H1 (cell line): ENCODE results near the gene COL27A1. TPM values are rescaled to one million over a fixed set of nuclear protein-coding genes. Genes with fewer than 3 reads are reported as not detected.

ENCODE experiments used
- ASH2L ChIP-seq: fragments of 200-600, 300-600 bp; sonication (generic); IDR thresholded peaks from one replicate; pipeline ENCODE4 v1.7.1; 2017; ENCODE audit warnings: low read length
- CBX8 ChIP-seq: fragments of 300-800, 300-1000 bp; sonication (generic); IDR thresholded peaks from 2 replicates; pipeline ENCODE4 v1.7.1; 2016; ENCODE audit warnings: low read depth, low read length, borderline replicate concordance
- CEBPB ChIP-seq: IDR thresholded peaks from 2 replicates; pipeline ENCODE4 v1.6.1; 2012; ENCODE audit warnings: low read depth, low read length
- CHD2 ChIP-seq: IDR thresholded peaks from 2 replicates; pipeline ENCODE4 v1.6.1; 2012; ENCODE audit warnings: low read length, improper control_type of control experiment
- E2F6 ChIP-seq: IDR thresholded peaks from 2 replicates; pipeline ENCODE4 v1.6.1; 2012; ENCODE audit warnings: inconsistent platforms
- EGR1 ChIP-seq: IDR thresholded peaks from 2 replicates; pipeline ENCODE4 v1.6.1; 2011; ENCODE audit warnings: low read depth, low read length, borderline replicate concordance
- MAFK ChIP-seq: IDR thresholded peaks from 2 replicates; pipeline ENCODE4 v1.6.1; 2012; ENCODE audit warnings: low read depth, mild to moderate bottlenecking, improper control_type of control experiment, low read length
- NANOG ChIP-seq: IDR thresholded peaks from 2 replicates; pipeline ENCODE4 v1.6.1; 2011; ENCODE audit warnings: low read length, low read depth, mild to moderate bottlenecking, inconsistent platforms; ENCODE audit not compliant: insufficient read depth, poor library complexity, severe bottlenecking
- NRF1 ChIP-seq: IDR thresholded peaks from 2 replicates; pipeline ENCODE4 v1.6.1; 2011; ENCODE audit warnings: mild to moderate bottlenecking, low read depth, low read length, improper control_type of control experiment
- POLR2A ChIP-seq, 2 experiments: IDR thresholded peaks; 1 replicate in 1 of 2; 2 replicates in 1 of 2; pipeline ENCODE4 v1.6.1; 2011; ENCODE audit warnings: low read depth in 2 of 2, low read length in 2 of 2, mild to moderate bottlenecking in 2 of 2; ENCODE audit errors: control extremely low read depth in 1 of 2
- POLR2AphosphoS5 ChIP-seq: IDR thresholded peaks from 2 replicates; pipeline ENCODE4 v1.6.1; 2011; ENCODE audit warnings: low read depth, low read length
- SAP30 ChIP-seq: fragments of 300-600 bp; sonication (generic); IDR thresholded peaks from 2 replicates; pipeline ENCODE4 v1.7.1; 2012; ENCODE audit warnings: low read length, moderate library complexity, mild to moderate bottlenecking, inconsistent platforms; ENCODE audit not compliant: insufficient read depth, insufficient replicate concordance
- SIX5 ChIP-seq: IDR thresholded peaks from 2 replicates; pipeline ENCODE4 v1.6.1; 2011; ENCODE audit warnings: mild to moderate bottlenecking, low read depth, low read length
- SP1 ChIP-seq: IDR thresholded peaks from 2 replicates; pipeline ENCODE4 v1.6.1; 2011; ENCODE audit warnings: low read depth, low read length
- SP2 ChIP-seq: IDR thresholded peaks from 2 replicates; pipeline ENCODE4 v1.6.1; 2012; ENCODE audit warnings: mild to moderate bottlenecking, low read length, inconsistent platforms
- SP4 ChIP-seq: IDR thresholded peaks from 2 replicates; pipeline ENCODE4 v1.6.1; 2012; ENCODE audit warnings: low read length, inconsistent platforms
- SRF ChIP-seq: IDR thresholded peaks from 2 replicates; pipeline ENCODE4 v1.6.1; 2011; ENCODE audit warnings: mild to moderate bottlenecking, low read depth, low read length, moderate library complexity
- TAF1 ChIP-seq: IDR thresholded peaks from 2 replicates; pipeline ENCODE4 v1.6.1; 2011; ENCODE audit warnings: mild to moderate bottlenecking, low read depth, low read length
- TBP ChIP-seq: IDR thresholded peaks from 2 replicates; pipeline ENCODE4 v1.6.1; 2011; ENCODE audit warnings: low read depth, low read length, improper control_type of control experiment
- TEAD4 ChIP-seq: IDR thresholded peaks from 2 replicates; pipeline ENCODE4 v1.6.1; 2012; ENCODE audit warnings: low read depth, low read length, inconsistent platforms, mixed read lengths
- polyA plus RNA-seq, 7 experiments: library from polyadenylated mRNA; depleted of rRNA in 3 of 7; stranded (reverse) in 5 of 7; unstranded in 2 of 7; fragments of >200 nt in 5 of 7; fragments of 200-250 nt in 2 of 7; gene quantifications; 1 replicate in 5 of 7; 2 replicates in 1 of 7; 4 replicates in 1 of 7; pipeline versions ENCODE4 v1.2.1 to v1.2.3, GENCODE V29; 2011 to 2013; ENCODE audit warnings: missing spikeins in 2 of 7, mixed read lengths in 2 of 7
- total RNA-seq: library from RNA; stranded (reverse); fragmentation: NEBNext Ultra II Directional; extraction: Animal tissue kit (Norgen Biotek cat#: 25700); gene quantifications from 2 replicates; pipeline ENCODE4 v1.2.1, GENCODE V29; 2021
- TF ChIP-seq, protein P1 (sequence below): IDR thresholded peaks from 2 replicates; pipeline ENCODE4 v1.6.1; 2012; ENCODE audit warnings: inconsistent platforms
- TF ChIP-seq, protein P2 (sequence below): IDR thresholded peaks from 2 replicates; pipeline ENCODE4 v1.6.1; 2011; ENCODE audit warnings: low read length, improper control_type of control experiment

Gene COL27A1
- total and polyA plus RNA-seq, 2 of the 8 experiments (the other 6 are each of a cell fraction or from before 2014, with no cell fraction given): 15.1 to 22.8 TPM

DNA sequence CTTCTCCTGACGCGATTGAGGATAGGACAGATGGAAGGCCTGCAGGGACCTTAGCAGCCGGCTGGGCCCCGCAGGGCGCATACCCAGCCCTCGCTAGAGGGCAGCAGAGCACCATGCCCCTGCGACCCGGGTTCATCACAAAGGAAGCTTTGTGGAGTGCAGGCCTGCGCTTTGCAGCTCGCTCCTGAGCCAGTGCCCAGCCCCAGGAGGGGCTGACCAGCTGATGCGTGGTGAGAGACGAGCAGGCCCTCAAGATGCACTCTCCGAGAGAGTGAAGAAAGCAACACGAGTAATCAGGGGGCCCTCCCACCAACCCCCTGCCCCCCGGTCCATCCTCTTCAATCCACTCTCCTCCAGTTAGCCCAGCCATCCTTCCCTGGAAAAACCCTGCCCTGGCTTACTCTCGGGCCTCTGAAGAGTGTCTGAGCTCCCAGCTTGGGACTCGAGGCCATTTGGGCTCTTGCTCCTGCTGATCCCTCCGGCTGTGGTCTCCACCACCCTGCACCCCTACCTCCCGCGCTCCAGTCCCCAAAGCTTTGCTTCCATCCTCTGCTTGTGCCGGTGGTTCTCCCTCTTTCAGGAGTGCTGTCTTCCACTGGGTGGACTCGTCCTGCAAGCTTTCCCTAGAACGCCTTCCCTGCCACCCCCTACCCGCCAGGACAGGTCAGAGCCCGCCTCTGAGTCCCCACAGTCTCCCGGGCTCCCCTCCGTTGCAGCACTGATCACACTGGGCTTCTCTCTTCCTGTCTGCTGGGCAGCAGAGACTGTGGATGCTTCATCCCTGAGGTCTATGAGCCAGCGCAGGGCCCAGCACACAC is 47.1 kb upstream of the COL27A1 start (continued):
- TF ChIP-seq, protein P1, sequence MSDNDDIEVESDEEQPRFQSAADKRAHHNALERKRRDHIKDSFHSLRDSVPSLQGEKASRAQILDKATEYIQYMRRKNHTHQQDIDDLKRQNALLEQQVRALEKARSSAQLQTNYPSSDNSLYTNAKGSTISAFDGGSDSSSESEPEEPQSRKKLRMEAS: peak; percentile 62
- TF ChIP-seq EGR1 (no peak), POLR2A (IDR thresholded peaks at IDR 0.05; ENCODE audit: control extremely low read depth in 1 of 2, low read depth in 2 of 2, low read length in 2 of 2) (no peak), TBP (0 out of 2 replicates have a peak, but pooled peaks have one; percentile 25), SAP30 (no peak), SP2 (no peak), SP4 (no peak), NRF1 (no peak), SIX5 (no peak), CEBPB (peak; percentile 3; the same call in 1 of the 2 replicates), TAF1 (no peak), TEAD4 (no peak), SP1 (no peak), E2F6 (0 out of 2 replicates have a peak, but pooled peaks have one; percentile 24), CHD2 (no peak), POLR2AphosphoS5 (no peak), MAFK (no peak), NANOG (no peak), ASH2L (peak; percentile 29), CBX8 (no peak), SRF (no peak)
- TF ChIP-seq, protein P2, sequence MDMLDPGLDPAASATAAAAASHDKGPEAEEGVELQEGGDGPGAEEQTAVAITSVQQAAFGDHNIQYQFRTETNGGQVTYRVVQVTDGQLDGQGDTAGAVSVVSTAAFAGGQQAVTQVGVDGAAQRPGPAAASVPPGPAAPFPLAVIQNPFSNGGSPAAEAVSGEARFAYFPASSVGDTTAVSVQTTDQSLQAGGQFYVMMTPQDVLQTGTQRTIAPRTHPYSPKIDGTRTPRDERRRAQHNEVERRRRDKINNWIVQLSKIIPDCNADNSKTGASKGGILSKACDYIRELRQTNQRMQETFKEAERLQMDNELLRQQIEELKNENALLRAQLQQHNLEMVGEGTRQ: no peak; the same call in 1 of the 2 replicates
